GM19043 (cell line): ENCODE measurements around the gene PRSS16.

Source experiments
- ATAC-seq: cut with Tn5 transposase; IDR thresholded peaks from one replicate; pipeline ENCODE4 v1.9.1; 2021; ENCODE audit warnings: low read depth; ENCODE audit not compliant: unreplicated experiment

Gene PRSS16

DNA sequence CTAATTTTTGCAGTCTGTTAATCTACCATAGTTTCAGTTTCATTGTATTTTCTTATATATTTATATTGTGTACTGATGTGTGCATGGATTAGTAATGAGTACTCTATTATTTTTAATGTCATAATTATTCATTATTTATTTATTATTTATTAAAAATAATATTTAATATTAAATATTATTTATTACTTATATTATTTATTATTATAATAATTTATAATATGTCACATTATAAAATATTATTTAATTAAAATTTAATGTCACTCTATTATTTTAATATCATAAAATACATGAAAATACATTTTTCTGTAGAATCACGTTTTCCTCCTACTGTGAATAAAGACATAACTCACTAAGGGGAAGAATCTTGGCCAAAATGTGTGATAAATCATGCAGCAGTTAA lies 34.1 kb downstream of the PRSS16 start:
- no peak for ATAC-seq

DNA sequence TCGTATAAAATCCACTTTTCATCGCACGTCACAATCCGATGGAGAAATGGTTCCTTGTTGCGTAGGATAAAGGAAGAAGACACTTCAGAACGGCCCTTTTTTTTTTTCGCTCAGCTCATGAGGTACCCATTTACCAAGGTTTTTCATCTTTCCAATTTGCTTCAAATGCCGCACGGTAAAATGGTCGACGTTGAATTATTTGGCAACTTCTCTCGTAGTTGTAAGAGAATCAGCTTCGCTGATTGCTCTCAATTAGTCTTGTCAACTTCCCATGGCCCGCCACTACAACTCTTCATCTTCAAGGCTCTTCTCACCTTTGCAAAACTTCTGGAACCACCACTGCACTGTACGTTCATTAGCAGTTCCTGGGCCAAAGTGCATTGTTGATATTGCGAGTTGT lies 35.8 kb downstream of the PRSS16 start:
- no peak for ATAC-seq

DNA sequence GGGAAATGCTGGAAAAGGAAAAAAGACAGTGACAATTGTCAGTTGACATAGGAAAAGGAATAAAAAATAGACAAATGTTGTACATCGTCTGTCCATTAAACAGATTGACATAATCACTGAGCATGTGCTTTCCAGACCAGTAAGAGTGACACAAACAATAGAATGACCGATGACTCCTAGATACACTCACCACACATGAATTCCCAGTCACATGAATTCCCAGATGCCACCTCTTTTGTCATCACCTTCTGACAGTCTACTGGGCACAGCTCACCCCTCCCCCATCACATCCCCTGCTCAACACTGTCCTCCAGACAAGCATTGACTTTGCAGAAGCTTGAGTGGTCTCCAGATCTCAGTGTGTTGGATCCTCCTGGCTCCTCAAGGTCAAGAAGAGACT lies 38.6 kb downstream of the PRSS16 start:
- ATAC-seq = no peak

DNA sequence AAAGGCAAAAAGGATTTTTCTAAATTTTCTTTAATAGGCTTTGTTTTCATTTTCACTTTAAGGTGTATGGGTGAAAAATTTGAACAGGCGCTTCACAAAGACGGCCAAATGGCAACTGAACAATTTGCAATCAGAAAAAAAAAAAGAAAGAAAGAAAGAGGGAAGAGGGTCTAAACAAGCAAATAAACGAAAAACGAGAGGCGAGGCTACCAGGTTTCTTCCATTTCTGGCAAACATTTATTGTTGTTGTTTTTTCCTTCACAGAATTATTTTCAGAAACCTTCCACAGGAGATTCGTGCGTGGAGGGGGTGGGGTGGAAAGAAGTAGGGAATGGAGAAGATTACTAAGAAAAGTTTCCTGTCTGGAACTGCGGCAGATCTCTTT lies 40.2 kb downstream of the PRSS16 start:
- ATAC-seq = no peak

DNA sequence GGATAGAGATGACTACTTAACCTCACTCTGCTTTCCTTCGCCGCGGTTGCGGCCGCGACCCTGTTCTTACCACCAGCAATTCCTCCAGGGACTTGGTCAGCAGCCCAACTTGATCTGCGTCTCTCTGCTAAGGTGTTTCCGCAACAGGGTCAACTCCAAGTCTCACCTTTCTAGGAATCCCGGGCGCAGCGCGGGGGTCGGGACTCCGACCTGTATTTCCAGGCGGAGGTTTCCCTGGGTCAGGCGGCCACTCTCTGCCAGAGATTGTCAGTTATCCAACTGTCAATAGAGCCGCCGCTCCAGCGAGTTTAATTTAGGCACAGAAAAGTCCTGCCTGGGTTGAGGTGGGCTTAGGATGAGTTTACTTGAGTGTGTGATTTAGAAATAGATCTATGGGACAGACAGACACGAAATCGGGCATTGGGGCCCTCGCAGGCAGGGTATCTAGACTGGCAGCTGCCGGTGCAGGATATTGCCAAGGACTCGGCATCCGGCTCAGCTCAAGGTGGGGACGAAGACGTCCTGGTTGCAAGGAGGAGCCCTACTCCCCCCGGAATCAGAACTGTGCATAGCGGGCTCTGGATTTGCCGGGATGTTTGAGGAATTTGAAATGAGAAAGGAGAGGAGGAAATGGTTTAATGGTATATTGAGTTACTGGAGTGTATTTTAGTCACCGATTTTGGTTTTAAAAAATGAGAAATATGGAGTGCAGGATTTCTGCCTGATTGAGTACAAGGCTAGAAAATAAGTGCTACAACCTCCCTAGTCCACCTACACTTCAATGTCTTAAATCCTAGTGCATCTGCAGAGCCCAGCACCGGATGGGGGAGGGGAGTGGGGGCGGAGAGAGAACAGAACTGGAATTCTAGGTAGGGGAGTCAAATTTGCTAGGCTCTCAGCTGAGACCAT lies 40.9 kb downstream of the PRSS16 start:
- ATAC-seq = no peak

DNA sequence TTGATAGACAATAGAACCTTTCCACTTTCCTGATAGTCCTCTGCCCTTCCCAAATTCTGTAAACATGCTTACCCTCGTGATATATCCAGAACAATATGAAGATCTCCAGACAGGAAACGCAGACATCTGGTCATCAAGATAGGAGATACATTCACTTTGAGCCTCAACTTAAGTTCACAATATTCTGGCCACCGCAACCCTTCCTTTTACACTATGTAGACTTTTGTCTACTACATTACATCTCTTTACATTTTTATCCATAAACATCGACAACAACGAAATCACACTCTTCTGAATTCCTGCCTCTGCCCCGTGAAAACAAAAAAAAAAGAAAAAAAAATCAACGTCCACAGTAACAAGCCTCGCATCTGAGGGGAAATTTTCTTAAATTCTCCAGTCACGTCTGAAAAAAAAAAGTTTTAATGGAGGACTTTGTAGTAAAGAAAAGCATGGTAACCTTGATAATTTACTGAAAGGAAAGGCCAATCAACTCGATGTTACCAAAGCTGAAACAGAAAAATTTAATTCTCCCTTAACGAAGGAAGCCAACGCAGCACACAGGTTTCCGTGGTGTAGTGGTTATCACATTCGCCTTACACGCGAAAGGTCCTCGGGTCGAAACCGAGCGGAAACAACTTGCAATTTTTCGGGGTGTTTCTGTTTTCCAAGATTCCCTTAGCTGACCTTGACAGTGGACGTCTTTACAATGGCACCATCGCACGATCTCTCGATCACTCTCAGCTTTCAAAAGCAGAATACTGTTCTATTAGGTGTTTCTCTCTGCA lies 42.8 kb downstream of the PRSS16 start:
- no peak for ATAC-seq

DNA sequence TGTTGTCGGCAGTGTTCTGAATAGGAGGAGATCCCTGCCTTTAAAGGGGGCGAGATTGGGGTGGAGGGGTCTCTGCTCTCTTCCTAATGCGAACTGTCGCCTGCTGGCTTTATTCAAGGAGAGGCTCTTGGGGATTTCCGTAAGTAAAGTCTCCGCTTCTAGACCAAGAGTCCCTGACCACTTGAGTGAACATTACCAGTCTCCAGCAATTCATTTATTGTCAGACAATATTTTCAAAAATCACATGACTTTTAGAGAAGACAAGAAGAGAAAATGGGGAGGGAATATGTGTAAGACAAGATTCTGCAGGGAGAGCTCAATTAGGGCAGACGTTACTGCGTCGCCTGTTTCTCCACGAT lies 43.3 kb downstream of the PRSS16 start:
- ATAC-seq = no peak

DNA sequence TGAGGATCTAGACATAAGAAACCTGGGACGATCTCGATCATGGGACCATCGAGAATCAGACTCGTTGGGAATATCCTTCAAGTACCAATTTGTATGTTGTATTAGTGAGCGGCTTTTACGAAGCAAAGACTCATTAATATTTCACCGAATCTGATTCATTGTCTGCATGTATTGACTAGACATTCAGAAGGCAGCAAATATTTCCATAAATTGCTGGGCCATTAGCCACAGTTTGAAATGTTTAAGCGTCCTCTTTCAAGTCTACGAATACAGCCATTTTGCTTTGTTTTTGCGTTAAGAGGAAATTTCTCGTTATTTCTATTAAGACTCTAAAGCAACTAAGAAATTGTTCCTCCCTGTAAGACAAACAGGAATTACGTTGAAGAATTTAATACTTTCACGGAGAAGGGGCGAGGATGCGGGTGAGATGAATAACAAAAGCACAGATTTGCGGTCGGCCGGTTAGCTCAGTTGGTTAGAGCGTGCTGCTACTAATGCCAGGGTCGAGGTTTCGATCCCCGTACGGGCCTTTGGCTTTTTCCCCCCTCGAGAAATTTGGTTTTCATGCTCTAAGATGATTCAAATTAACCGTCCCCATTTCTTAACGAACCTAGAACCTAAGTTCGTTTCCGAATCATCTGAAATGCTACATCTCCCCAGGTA lies 46.1 kb downstream of the PRSS16 start:
- no peak for ATAC-seq

DNA sequence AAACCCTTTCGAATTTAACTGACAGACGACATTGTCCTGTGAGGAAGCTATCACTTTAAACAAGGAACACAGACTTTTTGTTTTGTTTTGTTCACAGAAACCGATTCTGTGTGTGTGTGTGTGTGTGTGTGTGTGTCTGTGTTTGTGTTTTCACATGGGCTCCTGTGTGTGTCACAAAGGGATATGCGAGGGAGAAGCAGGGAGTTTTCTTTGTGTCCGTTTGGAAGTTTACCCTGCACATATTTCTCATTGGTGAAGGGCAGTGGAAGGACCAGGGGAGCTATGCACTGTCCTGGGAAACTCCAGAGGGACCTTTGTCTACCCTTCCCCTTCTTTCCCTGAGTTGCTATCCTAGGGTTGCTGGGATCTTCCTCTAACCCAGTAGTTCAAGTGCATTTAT lies 46.9 kb downstream of the PRSS16 start:
- no peak for ATAC-seq

DNA sequence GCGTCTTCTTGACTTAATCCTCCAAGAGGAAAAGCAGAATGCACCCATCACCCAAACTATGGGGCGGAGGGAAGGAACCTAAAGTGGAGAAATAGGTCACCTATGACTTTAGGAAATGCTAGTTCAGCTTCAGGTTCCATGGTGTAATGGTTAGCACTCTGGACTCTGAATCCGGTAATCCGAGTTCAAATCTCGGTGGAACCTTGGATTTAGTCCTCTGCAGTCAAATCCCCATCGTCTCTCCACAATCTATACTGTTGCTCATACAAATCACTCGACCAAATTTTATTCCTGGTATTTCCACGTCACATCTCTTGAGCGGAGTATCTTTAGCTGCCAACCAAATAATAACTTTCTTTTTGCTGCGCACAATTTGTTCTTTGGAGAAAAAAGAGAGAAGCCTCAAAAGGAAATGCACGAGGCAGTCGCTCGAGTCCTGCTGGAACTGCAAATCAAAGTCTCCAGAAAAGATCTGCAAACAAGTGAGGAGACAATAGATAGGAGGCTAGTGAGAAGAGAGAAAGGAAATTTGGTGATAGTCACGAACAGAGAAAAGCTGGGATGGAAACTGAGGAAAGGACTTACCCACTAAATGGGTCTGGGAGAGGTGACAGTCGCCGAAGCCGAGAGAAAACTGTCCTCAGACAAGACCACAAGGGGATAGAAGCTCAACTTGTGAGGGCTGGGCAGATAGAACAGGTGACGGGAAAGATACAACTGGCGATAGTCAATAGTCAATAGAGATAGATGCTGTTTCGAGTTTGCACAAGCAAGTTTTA lies 48.0 kb downstream of the PRSS16 start:
- ATAC-seq = no peak

DNA sequence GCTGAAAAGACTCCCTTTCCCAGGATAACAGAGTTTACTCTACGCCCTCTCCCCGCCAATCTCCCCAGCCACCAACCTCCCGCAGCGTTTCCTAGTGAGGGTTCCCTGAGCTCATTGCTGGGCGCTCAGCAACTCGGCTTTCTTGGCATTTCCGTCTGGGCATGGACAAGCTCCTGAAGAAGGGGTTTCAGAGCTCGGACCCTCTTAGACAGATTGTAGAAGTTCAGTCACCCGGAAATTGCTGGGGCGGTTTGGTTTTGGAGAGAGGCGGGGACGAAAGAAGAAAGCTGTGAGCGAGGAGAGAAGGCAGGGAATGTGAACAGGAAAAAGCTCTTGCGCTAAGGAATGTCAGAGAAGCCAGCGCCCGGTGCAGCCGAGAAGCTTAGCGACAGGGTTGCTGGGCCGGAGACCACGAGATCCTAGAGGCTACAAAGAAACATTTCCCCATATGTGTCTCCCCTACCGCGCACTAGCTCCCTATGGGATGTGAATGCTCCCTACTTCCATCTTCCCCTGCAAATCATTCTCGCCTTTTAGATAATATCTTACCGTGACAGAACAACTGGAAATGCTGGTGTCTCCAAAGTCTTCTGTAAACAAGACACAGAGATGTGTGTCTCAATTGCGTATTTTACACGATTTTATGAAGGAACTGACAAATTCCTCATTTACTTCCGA lies 48.7 kb downstream of the PRSS16 start:
- ATAC-seq = no peak

DNA sequence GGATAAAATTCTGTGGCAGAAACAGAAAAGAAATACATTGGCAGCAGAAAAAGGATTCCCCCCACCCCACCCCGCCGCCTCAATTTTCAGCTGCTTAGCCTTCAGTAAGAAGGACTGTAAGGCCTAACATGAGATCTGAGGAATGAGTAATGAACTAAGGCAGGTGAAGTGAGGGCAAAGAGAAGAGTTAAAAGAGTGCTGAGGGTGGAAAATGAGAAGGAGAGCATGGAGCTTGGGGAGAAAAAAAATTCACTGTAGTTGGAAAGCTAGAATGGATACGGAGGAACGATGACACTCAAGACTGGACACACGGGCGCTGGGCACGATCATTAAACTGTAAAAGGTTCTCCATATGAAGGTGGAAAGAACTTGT lies 50.0 kb downstream of the PRSS16 start:
- ATAC-seq = no peak

DNA sequence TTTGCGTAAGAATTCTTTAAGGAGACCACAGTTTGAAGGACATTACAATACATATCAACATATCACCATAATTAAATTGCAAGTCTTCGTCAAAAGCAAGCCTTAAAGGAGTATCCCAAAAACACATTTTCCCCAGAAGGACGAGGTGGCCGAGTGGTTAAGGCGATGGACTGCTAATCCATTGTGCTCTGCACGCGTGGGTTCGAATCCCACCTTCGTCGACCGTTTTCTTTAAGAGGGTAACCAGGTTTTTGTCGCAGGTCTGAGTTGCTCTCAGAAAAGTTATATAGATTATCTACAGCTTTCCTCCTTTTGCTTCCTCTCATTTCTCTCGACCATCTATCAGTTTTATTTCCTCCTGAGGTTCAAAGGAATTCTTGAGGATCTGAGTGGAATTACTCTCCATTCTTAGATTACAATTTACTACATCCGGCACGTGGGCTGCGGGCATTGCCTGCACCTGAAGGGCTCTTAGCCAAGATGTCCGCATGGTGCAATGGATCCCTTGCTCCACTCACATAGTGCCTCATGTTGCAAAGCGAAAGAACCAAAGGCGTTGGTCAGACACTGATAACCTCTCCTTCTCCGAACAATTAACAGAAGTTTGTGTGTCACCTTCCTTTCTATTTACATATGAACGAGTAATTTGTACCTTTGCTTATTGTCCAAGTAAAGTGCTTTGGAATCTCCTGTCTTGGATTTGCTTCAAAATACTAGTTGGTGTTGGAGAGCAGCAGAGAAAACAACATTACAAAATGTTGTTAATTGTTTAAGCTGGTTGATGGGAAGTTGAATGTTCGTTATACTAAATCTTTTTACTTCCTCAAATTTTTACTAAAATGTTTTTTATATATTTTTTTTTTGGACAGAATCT lies 50.6 kb downstream of the PRSS16 start:
- ATAC-seq = no peak

DNA sequence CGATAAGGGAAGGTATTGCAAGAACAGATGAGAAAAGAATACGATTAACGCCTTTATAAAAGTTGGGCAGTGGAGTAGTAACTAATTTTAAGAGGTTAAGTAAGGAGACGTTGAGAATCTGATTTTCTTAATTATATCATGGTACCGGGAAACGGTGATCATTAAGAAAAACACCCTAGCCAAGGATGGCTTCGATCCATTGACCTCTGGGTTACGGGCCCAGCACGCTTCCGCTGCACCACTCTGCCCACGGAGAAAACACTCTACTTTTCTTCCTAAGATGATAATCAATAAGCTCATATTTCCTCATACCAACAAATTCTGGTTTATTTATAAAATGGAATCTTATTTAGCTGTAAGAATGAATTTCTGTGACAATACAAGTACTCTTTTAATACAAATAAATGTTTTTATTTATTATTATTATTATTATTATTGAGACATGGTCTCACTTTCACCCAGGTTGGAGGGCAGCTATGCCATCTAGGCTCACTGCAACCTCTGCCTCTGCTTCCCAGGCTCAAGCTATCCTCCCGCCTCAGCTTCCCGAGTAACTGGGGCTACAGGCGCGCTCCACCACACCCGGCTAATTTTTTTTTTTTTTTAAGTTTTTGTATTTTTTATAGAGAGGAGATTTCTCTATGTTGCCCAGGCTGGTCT lies 56.2 kb downstream of the PRSS16 start:
- no peak for ATAC-seq
